ENCODE measurements around the gene SBF2.
A peak's percentile ranks its signal among the peaks of the same experiment; 100 is the strongest.

The SBF2 gene

DNA sequence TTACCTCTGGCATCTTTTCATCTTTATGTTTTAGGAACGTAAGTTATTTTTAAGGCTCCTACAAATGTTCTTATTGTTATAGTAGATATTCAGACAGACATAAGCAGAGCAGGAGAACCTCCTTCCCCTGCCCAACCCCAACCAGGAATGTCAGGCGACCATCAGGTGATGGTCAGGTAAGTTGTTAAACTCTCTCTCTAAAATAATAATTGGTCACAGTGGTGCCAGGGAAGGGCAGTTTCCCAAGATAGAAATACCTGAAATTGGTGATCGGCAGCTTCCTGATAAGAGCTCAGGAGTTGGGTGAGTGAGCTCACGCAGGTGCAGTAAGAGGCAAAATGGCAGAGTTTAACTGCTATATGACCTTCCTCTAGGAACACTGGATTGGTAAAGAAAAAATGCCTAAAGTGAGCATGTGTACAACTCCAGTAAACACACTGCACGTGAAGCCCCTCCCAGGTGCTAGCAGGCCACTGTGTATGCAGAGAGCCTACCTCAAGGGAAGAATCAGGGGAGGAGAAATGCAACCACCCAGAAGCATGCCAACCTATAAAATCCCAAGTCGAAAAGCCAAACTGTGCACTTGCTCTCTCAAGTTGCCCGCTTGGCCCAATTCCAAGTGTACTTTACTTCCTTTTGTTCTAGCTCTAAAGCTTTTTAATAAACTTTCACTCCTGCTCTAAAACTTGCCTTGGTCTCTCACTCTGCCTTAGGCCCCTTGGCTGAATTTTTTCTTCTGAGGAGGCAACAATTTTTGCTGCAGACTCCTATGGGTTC is 273.9 kb downstream of the SBF2 start:
- Histone ChIP-seq H3K18ac (ENCODE audit: low read length) (peak overlapping the region; percentile 91), H2AK5ac (ENCODE audit: low read length) (peak overlapping the region; percentile 84), H4K8ac (ENCODE audit: low read depth, low read length) (no peak overlapping the region), H3K4me3 (ENCODE audit: low read length) (no peak overlapping the region), H3K23ac (ENCODE audit: low read length) (no peak overlapping the region), H3K9ac (ENCODE audit: low read length) (no peak overlapping the region), H3K27me3 (ENCODE audit: insufficient read depth, low read length, poor library complexity) (no peaks in the 10 kb centered on the region), H2BK120ac (ENCODE audit: low read depth, low read length) (no peak overlapping the region), H3K79me1 (ENCODE audit: low read length) (no peaks in the 10 kb centered on the region), H3K4me2 (ENCODE audit: low read length) (no peak overlapping the region), H4K5ac (ENCODE audit: low read length) (no peak overlapping the region), H3K4me1 (ENCODE audit: control insufficient read depth, low read depth, low read length) (peaks cover 3% of the 10 kb centered on the region), H3K79me2 (ENCODE audit: control insufficient read depth, insufficient read depth, low read length) (no peaks in the 10 kb centered on the region), H2BK15ac (replicated peaks; ENCODE audit: low read depth) (peak overlapping the region; percentile 25), H3K56ac (ENCODE audit: low read length) (peak overlapping the region; percentile 53), H3K27ac (ENCODE audit: low read depth, low read length) (no peak overlapping the region), H3K4ac (ENCODE audit: low read depth, low read length) (no peak overlapping the region), H3K36me3 (ENCODE audit: control insufficient read depth, insufficient read depth, low read length) (no peaks in the 10 kb centered on the region), H2BK5ac (ENCODE audit: low read length) (peak overlapping the region; percentile 73)
- DNase-seq: no peak
- no CpG with 5 or more reads among the region's 7 CpGs for WGBS (ENCODE audit: extremely low coverage, insufficient coverage, low lambda C conversion rate)

DNA sequence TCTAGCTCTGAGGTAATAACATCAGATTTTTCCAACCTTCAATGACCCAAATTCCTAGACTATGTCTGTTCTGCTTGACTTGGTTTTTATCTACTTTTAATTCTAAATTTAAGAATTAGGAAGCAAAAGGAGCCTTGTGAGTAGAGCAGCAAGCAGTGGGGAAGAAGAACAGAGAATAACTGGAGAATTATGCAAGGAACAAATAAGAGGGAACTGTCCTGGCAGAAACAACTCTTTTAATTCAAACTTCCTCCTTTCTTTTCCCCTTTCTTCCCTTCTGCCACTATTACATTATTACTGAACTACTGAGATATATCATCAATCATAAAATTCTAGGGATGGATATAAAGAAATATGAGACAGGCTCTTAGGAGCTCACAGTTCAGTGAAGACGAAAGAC is 276.1 kb downstream of the SBF2 start:
- no peak overlapping the region for H3K9ac ChIP-seq (ENCODE audit: low read length)
- H3K79me1 ChIP-seq (ENCODE audit: low read length): no peaks in the 10 kb centered on the region

DNA sequence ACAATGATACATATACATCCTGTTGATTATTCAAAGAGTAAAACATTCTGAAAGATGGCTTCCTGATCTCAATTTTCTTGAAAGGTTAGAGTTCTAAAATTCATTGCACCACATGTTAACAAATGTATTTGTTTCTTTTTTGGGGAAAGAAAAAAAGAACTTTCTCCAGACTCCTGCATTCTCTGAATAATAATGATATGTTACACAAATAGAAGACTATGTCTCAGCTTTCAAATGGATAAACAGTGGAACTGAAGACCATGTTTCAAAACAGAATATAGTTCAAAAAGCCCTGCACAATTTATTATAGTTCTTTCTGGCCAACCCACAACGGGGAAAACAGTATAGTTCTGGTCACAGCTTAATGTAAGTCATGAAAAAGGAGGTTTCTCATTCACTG is 277.0 kb downstream of the SBF2 start:
- Histone ChIP-seq H2AK5ac (ENCODE audit: low read length) (no peak overlapping the region), H3K4ac (ENCODE audit: low read depth, low read length) (no peak overlapping the region), H2BK5ac (ENCODE audit: low read length) (no peak overlapping the region), H3K27ac (ENCODE audit: low read depth, low read length) (no peak overlapping the region), H3K18ac (ENCODE audit: low read length) (no peak overlapping the region), H3K79me2 (ENCODE audit: control insufficient read depth, insufficient read depth, low read length) (no peaks in the 10 kb centered on the region), H4K5ac (ENCODE audit: low read length) (no peak overlapping the region), H2BK15ac (replicated peaks; ENCODE audit: low read depth) (no peak overlapping the region), H3K4me2 (ENCODE audit: low read length) (no peak overlapping the region), H4K8ac (ENCODE audit: low read depth, low read length) (no peak overlapping the region), H3K56ac (ENCODE audit: low read length) (no peak overlapping the region), H3K4me3 (ENCODE audit: low read length) (no peak overlapping the region), H2BK120ac (ENCODE audit: low read depth, low read length) (no peak overlapping the region), H3K79me1 (ENCODE audit: low read length) (no peaks in the 10 kb centered on the region), H3K36me3 (ENCODE audit: control insufficient read depth, insufficient read depth, low read length) (no peaks in the 10 kb centered on the region), H3K27me3 (ENCODE audit: insufficient read depth, low read length, poor library complexity) (no peaks in the 10 kb centered on the region), H3K9ac (ENCODE audit: low read length) (no peak overlapping the region), H3K4me1 (ENCODE audit: control insufficient read depth, low read depth, low read length) (no peaks in the 10 kb centered on the region), H3K23ac (ENCODE audit: low read length) (no peak overlapping the region)
- WGBS (ENCODE audit: extremely low coverage, insufficient coverage, low lambda C conversion rate): no CpG with 5 or more reads among the region's 1 CpG
- DNase-seq: no peak

More for the DNA sequence above, 276.1 kb downstream of the SBF2 start:
- H3K23ac ChIP-seq (ENCODE audit: low read length): no peak overlapping the region
- H2AK5ac ChIP-seq (ENCODE audit: low read length): no peak overlapping the region
- H3K27me3 ChIP-seq (ENCODE audit: insufficient read depth, low read length, poor library complexity): no peaks in the 10 kb centered on the region
- no CpG with 5 or more reads among the region's 1 CpG for WGBS (ENCODE audit: extremely low coverage, insufficient coverage, low lambda C conversion rate)
- H3K4ac ChIP-seq (ENCODE audit: low read depth, low read length): no peak overlapping the region
- H3K18ac ChIP-seq (ENCODE audit: low read length): no peak overlapping the region
- H3K56ac ChIP-seq (ENCODE audit: low read length): no peak overlapping the region
- H3K27ac ChIP-seq (ENCODE audit: low read depth, low read length): no peak overlapping the region
- H2BK120ac ChIP-seq (ENCODE audit: low read depth, low read length): no peak overlapping the region
- DNase-seq: no peak
- no peak overlapping the region for H3K4me2 ChIP-seq (ENCODE audit: low read length)
- H2BK15ac ChIP-seq (replicated peaks; ENCODE audit: low read depth): no peak overlapping the region
- H2BK5ac ChIP-seq (ENCODE audit: low read length): no peak overlapping the region
- no peak overlapping the region for H3K4me3 ChIP-seq (ENCODE audit: low read length)
- H4K8ac ChIP-seq (ENCODE audit: low read depth, low read length): no peak overlapping the region
- H3K36me3 ChIP-seq (ENCODE audit: control insufficient read depth, insufficient read depth, low read length): no peaks in the 10 kb centered on the region
- H3K79me2 ChIP-seq (ENCODE audit: control insufficient read depth, insufficient read depth, low read length): no peaks in the 10 kb centered on the region
- H4K5ac ChIP-seq (ENCODE audit: low read length): no peak overlapping the region
- no peaks in the 10 kb centered on the region for H3K4me1 ChIP-seq (ENCODE audit: control insufficient read depth, low read depth, low read length)

DNA sequence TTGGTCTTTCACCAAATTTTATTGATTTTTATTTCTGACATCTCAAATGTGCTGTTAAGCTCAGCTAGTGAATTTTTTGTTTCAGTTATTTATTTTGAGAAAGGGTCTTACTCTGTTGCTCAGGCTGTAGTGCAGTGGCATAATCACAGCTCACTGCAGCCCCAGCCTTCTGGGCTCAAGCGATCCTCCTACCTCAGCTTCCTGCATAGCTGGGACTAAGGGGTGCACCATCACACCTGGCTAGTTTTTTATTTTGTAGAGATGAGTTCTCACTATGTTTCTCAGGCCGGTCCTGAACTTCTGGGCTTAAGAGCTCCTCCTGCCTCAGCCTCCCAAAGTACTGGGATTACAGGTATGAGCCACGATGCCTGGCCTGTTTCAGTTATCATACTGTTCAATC is 282.0 kb downstream of the SBF2 start:
- Histone ChIP-seq H3K4me3 (ENCODE audit: low read length) (no peak overlapping the region), H3K27ac (ENCODE audit: low read depth, low read length) (no peak overlapping the region), H2BK15ac (replicated peaks; ENCODE audit: low read depth) (no peak overlapping the region), H3K23ac (ENCODE audit: low read length) (no peak overlapping the region), H3K4me1 (ENCODE audit: control insufficient read depth, low read depth, low read length) (no peaks in the 10 kb centered on the region), H3K36me3 (ENCODE audit: control insufficient read depth, insufficient read depth, low read length) (no peaks in the 10 kb centered on the region), H2AK5ac (ENCODE audit: low read length) (no peak overlapping the region), H3K18ac (ENCODE audit: low read length) (no peak overlapping the region), H3K79me2 (ENCODE audit: control insufficient read depth, insufficient read depth, low read length) (no peaks in the 10 kb centered on the region), H3K4me2 (ENCODE audit: low read length) (no peak overlapping the region), H3K4ac (ENCODE audit: low read depth, low read length) (no peak overlapping the region), H2BK120ac (ENCODE audit: low read depth, low read length) (no peak overlapping the region), H4K5ac (ENCODE audit: low read length) (no peak overlapping the region), H2BK5ac (ENCODE audit: low read length) (no peak overlapping the region), H3K27me3 (ENCODE audit: insufficient read depth, low read length, poor library complexity) (no peaks in the 10 kb centered on the region), H4K8ac (ENCODE audit: low read depth, low read length) (no peak overlapping the region), H3K56ac (ENCODE audit: low read length) (no peak overlapping the region), H3K79me1 (ENCODE audit: low read length) (no peaks in the 10 kb centered on the region), H3K9ac (ENCODE audit: low read length) (no peak overlapping the region)
- no peak for DNase-seq
- WGBS (ENCODE audit: extremely low coverage, insufficient coverage, low lambda C conversion rate): no CpG with 5 or more reads among the region's 3 CpGs

DNA sequence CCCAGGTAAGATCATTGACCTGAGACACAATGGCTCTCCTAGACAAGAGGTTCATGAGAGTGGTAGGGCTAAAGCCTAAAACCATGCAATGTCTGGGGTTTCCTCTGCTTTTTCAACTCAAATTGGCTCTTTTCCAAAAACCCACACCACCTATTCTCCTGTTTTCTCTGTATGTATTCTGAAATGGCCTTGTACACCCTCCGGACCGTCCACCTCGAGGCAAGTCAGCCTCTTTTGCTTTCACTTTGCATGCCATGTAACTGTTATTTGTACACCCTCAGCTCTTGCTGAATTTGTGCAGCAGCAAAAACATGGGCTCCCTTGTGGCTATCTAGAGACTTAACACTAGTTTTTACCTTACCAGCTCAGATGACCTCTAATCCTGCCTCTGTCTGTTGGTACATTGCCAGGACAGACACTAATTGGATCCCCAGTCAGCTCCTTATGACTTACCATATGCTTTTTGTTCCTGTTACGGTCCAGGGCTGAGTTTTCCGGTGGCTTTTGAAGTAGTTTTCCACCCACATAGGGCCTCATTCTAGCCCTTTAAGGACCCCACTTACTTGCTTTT is 288.0 kb downstream of the SBF2 start:
- H3K23ac ChIP-seq (ENCODE audit: low read length): no peak overlapping the region
- no peak overlapping the region for H3K18ac ChIP-seq (ENCODE audit: low read length)
- no CpG with 5 or more reads among the region's 5 CpGs for WGBS (ENCODE audit: extremely low coverage, insufficient coverage, low lambda C conversion rate)
- no peak overlapping the region for H3K9ac ChIP-seq (ENCODE audit: low read length)
- H3K27ac ChIP-seq (ENCODE audit: low read depth, low read length): no peak overlapping the region
- no peaks in the 10 kb centered on the region for H3K36me3 ChIP-seq (ENCODE audit: control insufficient read depth, insufficient read depth, low read length)
- no peak overlapping the region for H3K4me2 ChIP-seq (ENCODE audit: low read length)
- H3K79me2 ChIP-seq (ENCODE audit: control insufficient read depth, insufficient read depth, low read length): no peaks in the 10 kb centered on the region
- no peak overlapping the region for H3K4me3 ChIP-seq (ENCODE audit: low read length)
- no peaks in the 10 kb centered on the region for H3K79me1 ChIP-seq (ENCODE audit: low read length)
- no peak overlapping the region for H3K4ac ChIP-seq (ENCODE audit: low read depth, low read length)
- peak overlapping the region; percentile 56 for H2BK5ac ChIP-seq (ENCODE audit: low read length)
- H3K4me1 ChIP-seq (ENCODE audit: control insufficient read depth, low read depth, low read length): no peaks in the 10 kb centered on the region
- no peak overlapping the region for H3K56ac ChIP-seq (ENCODE audit: low read length)
- DNase-seq: no peak
- no peaks in the 10 kb centered on the region for H3K27me3 ChIP-seq (ENCODE audit: insufficient read depth, low read length, poor library complexity)
- no peak overlapping the region for H4K5ac ChIP-seq (ENCODE audit: low read length)
- H2BK15ac ChIP-seq (replicated peaks; ENCODE audit: low read depth): no peak overlapping the region
- no peak overlapping the region for H2AK5ac ChIP-seq (ENCODE audit: low read length)
- no peak overlapping the region for H4K8ac ChIP-seq (ENCODE audit: low read depth, low read length)
- H2BK120ac ChIP-seq (ENCODE audit: low read depth, low read length): no peak overlapping the region
